BLaER1 treated with 17β-estradiol and CSF1 and Interleukin-3, amounts not matched to agents 10 nM and 100 nM (cell line): ENCODE data around the gene UQCRC2.
"Not testable (repeated sequence)": the region's sequence is repeated elsewhere in the genome, so short reads cannot be mapped to it uniquely, and the experiment has no call there.

Experiments
- H3K27ac ChIP-seq, 11 experiments: shearing (Covaris generic); formaldehyde crosslinking; 2 replicates each; pipeline ENCODE4 v1.8.1; 2022
- H3K27me3 ChIP-seq, 11 experiments: shearing (Covaris generic); formaldehyde crosslinking; 2 replicates each; pipeline ENCODE4 v1.8.1; 2022
- H3K36me3 ChIP-seq, 11 experiments: shearing (Covaris generic); formaldehyde crosslinking; 2 replicates each; pipeline ENCODE4 v1.8.1; 2022
- H3K4me1 ChIP-seq, 10 experiments: shearing (Covaris generic); formaldehyde crosslinking; 2 replicates each; pipeline ENCODE4 v1.8.1; 2022
- H3K4me2 ChIP-seq, 11 experiments: shearing (Covaris generic); formaldehyde crosslinking; 2 replicates each; pipeline ENCODE4 v1.8.1; 2022
- H3K4me3 ChIP-seq, 10 experiments: shearing (Covaris generic); formaldehyde crosslinking; 2 replicates each; pipeline ENCODE4 v1.8.1; 2022
- H3K9ac ChIP-seq, 11 experiments: shearing (Covaris generic); formaldehyde crosslinking; 2 replicates each; pipeline ENCODE4 v1.8.1; 2022
- H3K9me3 ChIP-seq, 11 experiments: shearing (Covaris generic); formaldehyde crosslinking; replicated peaks in 1 of 11; 2 replicates each; pipeline ENCODE4 v1.8.1; 2022
- H4K20me1 ChIP-seq, 11 experiments: shearing (Covaris generic); formaldehyde crosslinking; 2 replicates each; pipeline ENCODE4 v1.8.1; 2022
- Cebpa-rat ChIP-seq, 11 experiments: shearing (Covaris generic); IDR thresholded peaks; 2 replicates each; pipeline ENCODE4 v1.8.1; 2022

UQCRC2 gene

GRCh38 chr16:22012241-22012640, 59.1 kb downstream of the UQCRC2 start:
- no peak overlapping the region for H3K27ac ChIP-seq
- H3K9me3 ChIP-seq = no peaks in the 10 kb centered on the region
- no peak overlapping the region for H3K4me2 ChIP-seq
- peaks cover 17 to 34% (median 21%) of the 10 kb centered on the region in 10 experiments for H3K4me1 ChIP-seq
- no peak for TF ChIP-seq Cebpa-rat (IDR thresholded peaks at IDR 0.05)
- H3K9ac ChIP-seq = no peak overlapping the region
- H3K4me3 ChIP-seq = no peak overlapping the region
- H3K27me3 ChIP-seq = no peaks in the 10 kb centered on the region
- H4K20me1 ChIP-seq = peaks cover 50 to 89% (median 78%) of the 10 kb centered on the region in 11 experiments; a peak in 20 of 22 replicates
- H3K36me3 ChIP-seq = no peaks in the 10 kb centered on the region

DNA sequence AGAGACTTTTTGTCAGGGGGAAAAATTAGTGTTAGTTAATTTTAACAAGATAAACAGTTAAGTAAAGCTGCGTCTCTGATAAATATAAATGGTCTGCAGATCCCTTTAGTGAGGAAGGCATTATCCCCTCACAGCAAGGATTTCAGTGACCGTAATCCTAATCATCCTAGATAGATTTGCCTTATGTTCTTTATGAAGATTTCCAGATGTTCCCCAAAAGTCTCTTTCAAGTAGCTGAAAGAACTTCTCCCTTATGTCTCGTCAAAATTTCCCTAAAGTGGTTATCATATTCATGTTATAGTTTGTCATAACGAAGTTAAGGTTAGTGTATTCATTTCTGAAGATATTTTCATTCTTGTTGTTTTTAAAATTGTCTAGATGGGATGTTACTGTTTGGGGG, 60.3 kb downstream of the UQCRC2 start:
- no peak overlapping the region for H3K4me2 ChIP-seq
- no peak for TF ChIP-seq Cebpa-rat (IDR thresholded peaks at IDR 0.05)
- no peak overlapping the region for H3K9ac ChIP-seq
- H4K20me1 ChIP-seq = peaks cover 50 to 100% (median 88%) of the 10 kb centered on the region in 11 experiments; a peak in 20 of 22 replicates
- H3K27ac ChIP-seq = no peak overlapping the region
- no peak overlapping the region for H3K4me3 ChIP-seq
- H3K36me3 ChIP-seq = no peaks in the 10 kb centered on the region
- H3K9me3 ChIP-seq = no peaks in the 10 kb centered on the region
- H3K27me3 ChIP-seq = no peaks in the 10 kb centered on the region
- peaks cover 15 to 33% (median 21%) of the 10 kb centered on the region in 10 experiments for H3K4me1 ChIP-seq

DNA sequence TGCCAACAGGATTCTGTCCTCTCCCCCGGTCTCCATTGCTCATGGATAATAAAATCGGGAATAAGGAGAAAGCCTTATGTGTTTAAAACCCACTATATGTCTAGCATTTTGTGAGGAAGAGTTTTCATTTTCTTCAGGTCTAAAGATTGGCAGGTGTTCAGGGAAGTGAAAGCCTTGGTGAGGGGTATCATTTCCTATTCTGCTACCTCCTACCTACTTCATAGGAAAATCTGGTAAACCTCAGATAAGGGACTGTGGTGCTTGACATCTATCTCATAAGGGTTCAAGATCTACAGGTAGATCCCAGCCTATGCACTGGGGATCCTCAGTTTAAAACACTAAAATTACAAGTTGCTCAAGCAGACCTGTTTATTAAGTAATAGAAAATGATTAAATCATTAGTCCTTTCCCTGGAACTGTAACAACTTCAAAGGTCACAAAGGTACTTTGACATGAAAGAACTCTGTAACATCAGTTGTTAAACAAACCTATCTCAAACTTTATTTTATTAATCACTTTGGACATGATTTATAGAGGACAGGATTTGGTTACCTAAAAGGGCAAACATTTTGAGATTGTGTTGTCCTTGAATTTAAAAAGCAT, 61.2 kb downstream of the UQCRC2 start:
- Histone ChIP-seq H3K9me3 (no peaks in the 10 kb centered on the region), H3K4me2 (no peak overlapping the region), H3K27me3 (no peaks in the 10 kb centered on the region), H3K4me3 (no peak overlapping the region), H4K20me1 (peaks cover 43 to 100% (median 92%) of the 10 kb centered on the region in 11 experiments; a peak in 20 of 22 replicates), H3K36me3 (no peaks in the 10 kb centered on the region), H3K4me1 (peaks cover 6 to 27% (median 14%) of the 10 kb centered on the region in 10 experiments), H3K9ac (no peak overlapping the region), H3K27ac (no peak overlapping the region)
- TF ChIP-seq Cebpa-rat (IDR thresholded peaks at IDR 0.05) = no peak

DNA sequence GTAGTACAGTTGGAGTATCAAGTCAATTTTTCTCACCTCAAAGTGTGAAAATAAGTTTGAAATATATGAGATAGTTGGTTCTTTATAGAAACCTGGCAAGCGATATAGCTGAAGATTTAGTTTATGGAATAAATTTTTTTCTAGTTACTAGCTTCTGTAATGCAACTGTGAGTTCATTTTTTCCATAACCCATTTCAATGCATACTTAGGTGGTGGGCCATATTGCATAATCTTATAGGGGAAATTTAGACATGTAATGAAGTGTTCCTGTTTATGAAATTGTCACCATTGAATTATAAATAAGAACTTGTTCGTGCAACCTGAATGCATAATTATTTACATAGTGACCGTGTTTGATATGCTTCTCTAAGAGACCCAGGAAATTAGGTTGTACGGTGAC, 63.8 kb downstream of the UQCRC2 start:
- TF ChIP-seq Cebpa-rat (IDR thresholded peaks at IDR 0.05) = no peak
- Histone ChIP-seq H3K4me1 (peaks cover 0 to 22% (median 6%) of the 10 kb centered on the region in 10 experiments; a peak in 4 of 20 replicates), H3K27me3 (no peaks in the 10 kb centered on the region), H3K36me3 (no peaks in the 10 kb centered on the region), H3K4me2 (peak overlapping the region in 2 of 11 experiments; percentile 6 to 9; a peak in 2 of 22 replicates), H3K4me3 (no peak overlapping the region), H4K20me1 (peaks cover 23 to 92% (median 79%) of the 10 kb centered on the region in 11 experiments; a peak in 20 of 22 replicates), H3K9me3 (no peaks in the 10 kb centered on the region), H3K27ac (no peak overlapping the region), H3K9ac (no peak overlapping the region)

DNA sequence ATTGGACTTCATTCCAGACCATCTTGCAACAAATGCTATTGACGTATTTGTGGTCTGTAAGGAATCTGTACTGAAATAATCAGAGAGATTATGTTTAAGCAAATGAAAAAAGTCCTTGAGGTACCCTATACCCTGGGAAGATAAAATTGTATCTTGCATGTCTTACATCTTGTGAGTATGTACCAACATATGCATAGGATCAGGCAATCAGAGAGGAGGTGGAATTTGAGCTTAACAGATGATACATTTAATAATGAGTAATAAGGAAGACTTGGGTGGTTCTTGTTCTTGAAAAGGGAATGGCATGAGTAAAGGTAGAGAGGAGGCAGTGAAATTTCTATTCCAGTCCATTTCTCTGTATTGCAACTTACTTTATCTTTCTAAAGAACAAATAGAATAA, 65.4 kb downstream of the UQCRC2 start:
- Histone ChIP-seq H3K27me3 (no peaks in the 10 kb centered on the region), H3K36me3 (peaks cover 0 to 4% (median 0%) of the 10 kb centered on the region in 11 experiments; a peak in 2 of 22 replicates), H3K4me3 (no peak overlapping the region), H3K9ac (no peak overlapping the region), H3K4me1 (peaks cover 0 to 22% (median 6%) of the 10 kb centered on the region in 10 experiments; a peak in 4 of 20 replicates), H4K20me1 (peaks cover 14 to 92% (median 73%) of the 10 kb centered on the region in 11 experiments; a peak in 19 of 22 replicates), H3K9me3 (no peaks in the 10 kb centered on the region), H3K4me2 (no peak overlapping the region), H3K27ac (no peak overlapping the region)
- TF ChIP-seq Cebpa-rat (IDR thresholded peaks at IDR 0.05) = no peak

GRCh38 chr16:22022151-22022550, 69.0 kb downstream of the UQCRC2 start:
- no peak overlapping the region for H3K27ac ChIP-seq
- TF ChIP-seq Cebpa-rat (IDR thresholded peaks at IDR 0.05) = no peak
- H3K4me1 ChIP-seq = peaks cover 7 to 21% (median 12%) of the 10 kb centered on the region in 10 experiments
- no peak overlapping the region for H3K9ac ChIP-seq
- H4K20me1 ChIP-seq = peaks cover 0 to 77% (median 43%) of the 10 kb centered on the region in 11 experiments; a peak in 15 of 22 replicates
- no peaks in the 10 kb centered on the region for H3K27me3 ChIP-seq
- H3K4me3 ChIP-seq = no peak overlapping the region
- H3K9me3 ChIP-seq = no peaks in the 10 kb centered on the region
- peaks cover 0 to 4% (median 0%) of the 10 kb centered on the region in 11 experiments; a peak in 2 of 22 replicates for H3K36me3 ChIP-seq
- no peak overlapping the region for H3K4me2 ChIP-seq

DNA sequence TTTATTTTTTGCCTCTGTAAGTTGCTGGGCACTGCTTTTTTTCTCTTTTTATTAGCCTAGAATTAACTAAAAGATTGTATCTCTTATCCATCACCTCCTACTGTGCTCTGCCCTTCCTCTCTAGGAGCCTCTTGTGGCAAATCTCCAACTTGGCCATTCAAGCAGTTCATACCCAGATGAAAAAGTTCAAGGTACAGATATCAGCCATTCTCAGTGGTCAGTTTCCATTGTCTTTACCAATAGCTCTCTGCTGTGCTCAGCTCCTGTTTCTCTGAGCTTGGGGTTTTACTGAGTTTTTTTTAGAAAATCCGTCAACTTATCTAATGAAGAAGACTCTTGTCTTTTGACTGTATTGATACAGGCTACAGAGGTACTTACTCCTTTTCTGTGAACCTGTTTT, 70.3 kb downstream of the UQCRC2 start:
- Histone ChIP-seq H3K36me3 (peaks cover 0 to 4% (median 0%) of the 10 kb centered on the region in 11 experiments; a peak in 2 of 22 replicates), H4K20me1 (peaks cover 0 to 71% (median 30%) of the 10 kb centered on the region in 11 experiments; a peak in 14 of 22 replicates)
- no peak for TF ChIP-seq Cebpa-rat (IDR thresholded peaks at IDR 0.05)

GRCh38 chr16:22024785-22025184, 71.6 kb downstream of the UQCRC2 start:
- H3K27me3 ChIP-seq, H3K4me3 ChIP-seq, H3K36me3 ChIP-seq, H3K4me2 ChIP-seq, H3K27ac ChIP-seq, H3K9ac ChIP-seq, H3K9me3 ChIP-seq: not testable (repeated sequence)
- peaks cover 0 to 59% (median 21%) of the 10 kb centered on the region in 11 experiments; a peak in 13 of 22 replicates for H4K20me1 ChIP-seq
- peaks cover 15 to 28% (median 24%) of the 10 kb centered on the region in 10 experiments for H3K4me1 ChIP-seq

More for the DNA sequence above, 70.3 kb downstream of the UQCRC2 start:
- no peak overlapping the region for H3K9ac ChIP-seq
- H3K9me3 ChIP-seq = no peaks in the 10 kb centered on the region
- no peaks in the 10 kb centered on the region for H3K27me3 ChIP-seq
- no peak overlapping the region for H3K4me3 ChIP-seq
- peaks cover 15 to 28% (median 24%) of the 10 kb centered on the region in 10 experiments for H3K4me1 ChIP-seq
- no peak overlapping the region for H3K4me2 ChIP-seq
- H3K27ac ChIP-seq = no peak overlapping the region

GRCh38 chr16:22027633-22028032, 74.5 kb downstream of the UQCRC2 start:
- Histone ChIP-seq H3K9me3 (peaks cover 5 to 30% (median 18%) of the 10 kb centered on the region in 11 experiments; a peak in 20 of 22 replicates), H4K20me1 (peaks cover 0 to 41% (median 8%) of the 10 kb centered on the region in 11 experiments; a peak in 11 of 22 replicates), H3K36me3 (peaks cover 23 to 33% (median 32%) of the 10 kb centered on the region in 11 experiments; a peak in 21 of 22 replicates), H3K4me1 (peaks cover 15 to 28% (median 24%) of the 10 kb centered on the region in 10 experiments), H3K4me3 (peak overlapping the region in 2 of 10 experiments; percentile 0 to 4; a peak in 2 of 20 replicates), H3K9ac (peak overlapping the region in 10 of 11 experiments; percentile 36 to 63 (median 51); a peak in 17 of 22 replicates), H3K4me2 (peak overlapping the region; percentile 18 to 75 (median 69); a peak in 21 of 22 replicates), H3K27me3 (no peaks in the 10 kb centered on the region), H3K27ac (peak overlapping the region in 8 of 11 experiments; percentile 46 to 80 (median 72); a peak in 15 of 22 replicates)
- TF ChIP-seq Cebpa-rat (IDR thresholded peaks at IDR 0.05) = peak in 5 of 11 experiments; percentile 40 to 83 (median 82); a peak in 8 of 22 replicates
